NCI-H2227 (cell line): ENCODE measurements around the gene NSMCE1.

Experiments used
- DNase-seq: peaks from one replicate; lab custom pipeline; 2025; ENCODE audit not compliant: unreplicated experiment; lab: John Stamatoyannopoulos, UW

The NSMCE1 gene

DNA sequence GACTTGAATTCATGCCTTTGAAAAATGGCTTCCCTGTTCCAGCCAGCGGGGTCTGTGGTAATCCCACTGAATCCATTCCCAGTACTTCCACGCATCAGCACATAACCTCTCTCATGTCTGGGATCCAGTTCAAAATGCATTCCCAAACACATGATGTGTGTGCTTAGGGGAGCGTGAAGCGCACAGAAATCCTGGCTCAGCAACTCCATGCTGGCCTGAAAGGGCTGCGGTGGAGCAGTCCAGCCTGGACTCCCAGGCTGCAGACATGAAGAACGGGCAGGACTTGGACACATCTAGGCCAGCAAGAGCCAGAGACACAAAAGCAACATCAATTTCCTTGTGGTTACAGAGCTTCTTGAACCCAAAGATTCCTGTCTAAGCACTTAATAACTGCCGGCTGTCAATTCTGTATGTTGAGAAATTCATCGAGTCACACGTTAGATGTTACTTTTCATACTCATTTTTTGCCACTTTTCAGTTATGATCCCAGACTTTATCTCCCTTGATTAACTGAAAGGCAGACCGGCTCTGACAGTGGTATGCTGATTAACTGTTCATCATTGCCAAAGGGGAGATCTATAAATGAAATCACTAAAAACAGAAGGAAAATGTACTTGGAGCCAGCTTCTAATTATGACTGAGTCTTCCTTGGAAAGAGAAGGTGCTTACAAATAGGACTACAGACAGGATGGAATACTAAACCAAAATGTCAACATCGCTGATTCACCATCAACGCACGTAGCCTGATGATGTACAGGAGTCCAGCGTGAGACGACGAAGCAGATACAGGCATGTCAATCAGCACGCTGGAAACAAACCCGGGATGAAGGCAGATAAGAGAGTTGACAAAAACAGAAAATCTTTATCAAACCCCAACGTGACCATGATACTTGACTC is 23.0 kb downstream of the NSMCE1 start:
- DNase-seq: no peak

DNA sequence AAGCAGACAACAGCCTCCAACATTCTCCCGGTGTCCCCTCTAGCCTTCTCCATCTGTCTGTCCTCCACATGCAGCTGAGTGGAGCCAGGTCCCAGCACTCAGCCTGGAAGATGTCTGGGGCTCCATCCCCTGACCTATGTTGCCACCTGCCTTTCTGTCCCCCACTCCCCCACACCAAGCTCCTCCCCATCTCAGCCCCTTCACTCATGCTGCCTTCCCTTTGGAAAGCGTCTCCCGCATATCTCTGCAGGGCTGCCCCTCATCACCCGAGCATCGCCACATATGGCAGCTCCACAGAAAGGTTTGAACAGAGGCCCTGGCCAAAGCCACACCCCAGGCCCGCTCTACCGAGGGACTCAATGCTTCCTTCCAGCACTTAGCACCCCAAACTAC is 24.2 kb downstream of the NSMCE1 start:
- no peak for DNase-seq

DNA sequence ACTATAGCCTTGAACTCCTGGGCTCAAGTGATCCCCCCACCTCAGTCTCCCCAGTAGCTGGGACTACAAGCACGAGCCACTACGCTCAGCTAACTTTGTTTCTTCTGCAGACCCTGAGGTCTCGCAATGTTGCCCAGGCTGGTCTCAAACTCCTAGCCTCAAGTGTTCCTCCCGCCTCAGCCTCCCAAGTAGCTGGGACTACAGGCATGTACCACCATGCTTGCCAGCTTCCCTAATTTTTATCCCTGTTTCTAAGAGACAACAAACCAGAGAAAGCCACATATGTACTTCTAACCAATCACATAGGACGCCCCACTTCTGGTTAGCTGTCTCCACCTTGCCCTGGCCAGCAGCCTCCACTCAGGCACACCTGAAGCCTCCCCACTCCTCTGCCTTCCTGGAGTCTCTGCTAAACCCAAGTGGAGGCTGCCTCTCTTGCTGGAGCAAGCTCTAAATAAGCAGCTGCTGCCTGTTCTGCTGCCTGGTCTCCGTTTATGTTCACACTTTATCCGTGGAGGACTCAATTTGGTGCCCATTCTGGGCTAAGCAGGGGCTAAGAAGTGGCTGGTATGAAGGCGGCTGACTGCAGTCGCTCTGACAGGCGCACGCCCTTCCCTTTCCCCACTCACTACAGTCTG is 24.7 kb downstream of the NSMCE1 start:
- no peak for DNase-seq

DNA sequence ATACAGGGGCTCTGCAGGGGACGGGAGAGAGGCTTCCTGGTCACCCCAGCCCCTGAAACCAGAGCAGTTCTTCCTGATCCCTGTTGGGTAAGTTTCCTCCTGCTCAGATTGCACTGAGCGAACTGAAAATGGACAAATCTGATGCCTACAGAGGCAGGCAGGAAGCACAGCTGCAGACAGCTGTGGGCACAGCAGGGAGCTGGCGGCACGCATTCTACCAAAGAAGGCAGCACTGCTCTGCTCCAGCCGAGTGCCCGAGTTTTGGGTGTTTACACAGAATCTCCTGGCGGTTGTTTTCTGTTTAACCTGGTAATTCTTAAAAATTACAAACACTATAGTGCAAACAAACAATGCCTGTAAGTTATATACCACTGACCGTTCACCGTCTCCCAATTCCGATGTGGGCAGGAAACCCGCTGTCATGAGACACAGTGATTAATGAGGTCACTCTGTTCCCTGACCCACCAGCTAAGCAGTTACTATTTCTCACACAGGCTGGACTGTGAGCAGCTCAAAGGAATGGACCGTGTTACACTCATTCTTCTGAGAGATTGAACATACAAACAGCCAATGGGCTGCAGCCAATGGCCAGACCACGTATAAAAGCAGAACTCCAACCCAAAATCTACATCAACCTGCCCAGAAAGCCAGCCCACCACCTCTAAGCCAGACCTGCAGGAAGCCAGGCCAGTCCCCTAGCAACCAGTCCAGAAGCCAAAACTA is 25.5 kb downstream of the NSMCE1 start:
- DNase-seq: peak; percentile 49

DNA sequence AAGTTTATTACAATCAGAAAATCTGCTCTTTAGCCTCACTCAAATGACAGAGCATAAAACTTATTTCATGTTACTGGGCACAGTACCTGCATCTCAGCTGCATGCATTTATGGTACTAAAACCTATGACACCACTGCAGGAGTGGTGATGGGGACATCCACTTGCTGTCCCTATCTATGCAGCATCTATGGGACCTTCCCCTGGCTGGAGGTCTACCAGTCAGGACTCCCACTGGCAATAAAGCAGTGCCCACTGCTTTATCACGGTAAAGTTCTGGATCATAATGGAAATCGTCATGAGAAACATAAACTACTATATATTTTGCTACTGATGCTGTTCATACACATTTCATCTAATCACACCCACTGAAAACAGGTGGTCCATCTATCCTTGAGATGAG is 26.2 kb downstream of the NSMCE1 start:
- DNase-seq: no peak

DNA sequence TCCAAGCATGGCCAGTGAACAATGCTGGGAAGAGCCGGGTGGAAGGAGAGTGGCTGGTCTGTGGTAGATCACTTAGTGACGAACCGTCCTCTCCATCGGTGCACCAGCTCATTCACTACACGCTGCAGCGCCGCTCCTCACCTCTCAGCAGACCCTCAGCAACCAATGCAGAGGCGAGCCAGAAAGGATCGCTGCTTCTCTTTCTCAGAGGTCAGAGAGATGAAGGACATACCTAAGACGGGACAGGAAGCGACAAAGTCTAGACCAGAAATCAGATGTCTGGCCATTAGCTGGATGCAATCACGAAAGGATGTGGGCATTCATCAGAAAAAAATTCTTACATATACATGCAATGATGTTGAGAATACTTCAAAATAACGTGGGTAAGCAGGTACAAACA is 26.9 kb downstream of the NSMCE1 start:
- no peak for DNase-seq

DNA sequence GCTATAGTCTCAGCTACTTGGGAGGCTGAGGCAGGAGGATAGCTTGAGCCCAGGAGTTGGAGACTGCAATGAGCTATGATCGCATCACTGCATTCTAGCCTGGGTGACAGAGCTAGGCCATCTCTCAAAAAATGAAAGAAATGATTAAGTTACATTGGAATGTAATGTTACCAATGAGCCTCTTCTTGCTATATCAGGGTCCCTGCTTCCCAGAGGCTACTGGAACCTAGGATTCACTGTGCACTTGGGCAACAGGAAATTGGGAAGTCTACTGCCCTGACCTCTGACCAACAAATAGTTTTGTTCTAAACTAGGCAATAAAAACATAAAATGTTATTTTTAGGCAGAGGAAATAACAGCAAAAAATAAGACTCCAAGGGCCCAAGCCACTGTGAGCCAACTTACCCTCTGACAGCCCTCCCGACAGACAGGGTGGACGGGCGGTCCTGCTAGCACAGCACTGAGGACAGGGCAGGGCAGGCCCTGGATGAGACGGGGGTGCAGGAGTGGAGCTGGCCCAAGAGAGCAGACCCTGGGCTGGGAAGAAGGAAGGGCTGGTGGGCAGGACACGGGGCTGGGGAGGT is 27.5 kb downstream of the NSMCE1 start:
- DNase-seq: no peak

DNA sequence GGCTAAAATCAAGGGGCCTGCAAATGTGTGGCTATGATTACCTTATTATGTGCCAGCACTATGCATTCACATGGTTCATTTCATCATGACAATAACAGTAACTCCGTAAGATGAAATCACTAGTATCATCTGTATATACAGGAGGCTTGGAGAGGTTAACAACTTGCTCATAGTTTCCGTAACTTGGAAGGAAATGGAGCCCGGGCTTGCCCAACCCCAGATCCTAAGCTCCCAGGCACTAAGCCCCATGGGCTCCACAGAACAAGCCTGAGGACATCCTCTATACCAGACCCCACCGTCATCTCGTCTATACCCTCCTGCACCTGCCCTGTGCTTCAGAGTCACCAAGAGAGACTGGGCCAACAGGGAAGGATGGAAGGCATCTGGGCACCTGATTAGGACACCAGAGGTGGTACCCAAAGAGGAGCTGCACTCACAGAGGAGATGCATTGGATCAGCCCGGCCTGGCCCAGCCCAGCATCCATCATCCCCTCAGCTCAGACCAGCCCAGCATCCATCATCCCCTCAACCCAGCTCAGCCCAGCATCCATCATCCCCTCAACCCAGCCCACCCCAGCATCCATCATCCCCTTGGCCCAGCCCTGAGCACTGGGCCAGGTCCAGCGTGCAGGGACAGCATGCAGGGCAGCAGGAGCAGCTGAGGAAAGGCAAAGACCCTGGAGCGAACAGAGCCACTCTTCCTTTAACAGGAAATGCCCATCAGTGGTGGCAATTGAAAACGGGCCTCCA is 28.5 kb downstream of the NSMCE1 start:
- no peak for DNase-seq

DNA sequence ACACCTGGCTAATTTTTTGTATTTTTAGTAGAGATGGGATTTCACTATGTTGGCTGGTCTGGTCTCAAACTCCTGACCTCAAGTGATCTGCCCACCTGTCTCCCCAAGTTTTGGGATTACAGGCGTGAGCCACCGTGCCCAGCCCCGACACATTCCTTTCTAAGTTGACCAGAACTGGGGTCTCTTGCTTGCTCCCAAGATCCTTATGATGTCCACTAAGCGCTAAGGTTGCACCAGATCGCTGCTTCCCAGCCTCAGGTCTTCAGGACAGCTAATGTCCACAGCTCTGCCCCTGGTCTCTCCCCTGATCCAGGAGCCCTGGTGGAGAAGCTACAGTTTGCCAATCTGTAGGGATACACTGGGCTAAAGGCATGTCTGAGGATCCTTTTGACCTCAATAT is 29.5 kb downstream of the NSMCE1 start:
- no peak for DNase-seq

DNA sequence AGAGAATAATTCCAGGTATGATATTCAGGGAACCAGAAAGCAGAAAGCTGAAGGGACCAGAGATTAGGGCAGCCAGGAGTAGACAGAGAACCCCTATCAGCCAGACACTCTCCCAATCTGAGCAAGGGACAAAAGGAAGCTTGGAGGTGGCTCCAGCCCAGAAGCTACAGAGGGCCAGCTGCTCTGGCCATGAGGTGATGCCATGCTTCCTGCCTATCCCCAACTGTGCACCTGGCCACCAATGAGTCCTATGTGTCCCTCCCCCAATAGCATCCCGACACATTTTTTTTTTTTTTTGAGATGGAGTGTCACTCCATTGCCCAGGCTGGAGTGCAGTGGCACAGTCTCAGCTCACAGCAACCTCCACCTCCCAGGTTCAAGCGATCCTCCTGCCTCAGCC is 30.0 kb downstream of the NSMCE1 start:
- no peak for DNase-seq

DNA sequence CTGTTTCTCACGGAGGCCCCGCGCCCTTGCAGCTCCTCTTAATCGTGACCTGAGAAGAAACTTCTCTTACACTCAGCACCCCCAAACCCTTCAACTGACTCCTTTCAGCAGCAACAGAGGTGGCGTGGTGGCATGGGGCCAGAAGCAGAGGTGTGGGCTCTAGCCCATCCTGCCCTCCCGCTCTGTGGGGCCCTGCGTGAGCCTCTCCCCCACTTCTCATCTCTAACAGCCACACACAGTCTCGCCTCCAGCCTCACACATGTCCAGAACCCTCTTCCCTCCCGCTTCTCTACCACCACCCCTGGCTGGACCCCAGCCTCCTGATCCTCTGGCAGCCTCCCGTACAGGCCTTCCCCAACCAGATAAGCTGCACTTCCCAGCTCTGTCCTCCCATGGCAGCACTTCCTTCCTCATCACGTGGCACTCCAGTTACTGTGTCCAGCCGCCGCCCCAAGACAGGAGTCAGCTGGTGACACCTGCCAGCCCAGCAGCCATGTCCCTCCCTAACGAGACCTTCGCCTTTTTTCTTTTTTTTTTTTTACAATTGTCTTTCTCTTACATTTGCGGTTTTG is 30.5 kb downstream of the NSMCE1 start:
- DNase-seq: no peak

DNA sequence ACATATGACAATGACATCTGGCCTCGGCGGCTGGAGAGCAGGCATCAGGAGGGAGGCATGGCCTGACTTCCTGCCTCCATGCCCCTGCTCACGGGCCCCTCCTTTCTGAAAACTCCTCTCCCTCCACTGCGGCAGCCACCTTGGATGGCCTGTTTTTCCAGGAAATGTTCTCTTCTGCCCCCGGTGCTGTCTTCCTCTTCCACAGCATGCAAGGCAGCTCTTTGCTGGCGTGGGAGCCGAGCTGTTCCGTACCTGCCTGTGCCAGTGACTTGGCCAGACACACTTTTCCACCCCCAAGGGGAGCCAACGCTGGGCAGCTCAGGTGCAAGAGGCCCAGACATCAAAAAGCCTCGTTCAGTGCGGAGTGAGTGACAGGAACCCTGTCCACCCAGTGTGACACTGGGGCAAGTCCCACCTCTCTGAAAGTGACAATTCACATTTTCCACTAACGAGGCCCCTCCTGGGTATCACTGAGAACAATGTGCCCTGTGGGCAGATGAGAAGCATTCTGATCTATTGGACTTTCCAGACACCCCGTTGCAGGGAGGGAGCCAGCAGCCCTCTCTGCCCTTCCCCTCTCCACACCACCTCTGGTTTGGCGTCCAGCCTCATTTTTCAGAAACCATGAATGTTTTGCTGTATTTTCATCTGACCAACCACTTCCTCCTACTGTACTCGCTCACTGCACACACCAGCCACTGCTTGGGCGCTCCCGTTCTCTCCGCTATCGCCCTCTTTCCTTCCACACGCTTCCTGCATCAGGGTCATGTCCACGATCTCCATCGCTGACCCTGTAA is 31.2 kb downstream of the NSMCE1 start:
- DNase-seq: no peak

DNA sequence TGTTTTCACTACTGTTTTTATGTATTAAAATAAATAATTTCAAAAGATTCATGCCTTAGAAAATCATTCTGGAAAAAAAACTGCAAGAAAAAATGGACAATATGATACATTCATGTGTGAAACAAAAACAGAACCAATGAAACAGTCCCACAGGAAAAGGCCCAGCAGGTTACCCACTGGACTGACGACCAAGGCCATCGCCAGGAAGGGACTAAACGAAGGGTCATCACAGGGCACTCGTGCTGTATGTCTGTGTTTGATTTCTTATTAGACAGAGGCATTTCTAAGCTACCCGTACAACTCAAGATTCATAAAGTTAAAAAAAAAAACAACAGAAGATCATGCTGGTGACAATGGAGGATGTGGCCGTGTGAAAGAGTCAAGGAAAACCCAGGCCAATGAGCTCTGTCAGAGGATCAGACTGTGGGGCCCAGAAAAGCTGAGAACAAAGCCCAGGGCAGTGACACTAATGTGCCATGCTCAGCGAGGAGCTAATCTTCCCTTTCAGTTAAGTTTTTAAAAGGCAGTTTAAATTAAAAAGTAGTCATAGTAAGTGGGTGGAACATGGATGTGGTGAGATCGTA is 31.8 kb downstream of the NSMCE1 start:
- no peak for DNase-seq

DNA sequence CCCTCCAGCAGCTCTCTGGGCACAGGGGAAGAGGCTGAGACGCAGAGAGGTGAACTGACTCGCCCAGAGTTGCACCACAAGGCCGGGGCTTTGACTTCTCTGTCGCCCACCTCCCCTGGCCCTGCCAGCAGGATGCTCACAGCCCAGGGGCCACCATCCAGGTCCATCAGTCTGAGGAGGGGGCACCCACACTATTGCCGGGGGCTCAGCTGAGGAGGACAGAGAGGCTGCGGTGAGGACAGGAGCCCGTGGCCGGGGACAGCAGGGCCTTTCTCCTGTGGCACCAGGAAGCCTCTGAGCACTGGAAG is 32.7 kb downstream of the NSMCE1 start:
- no peak for DNase-seq

DNA sequence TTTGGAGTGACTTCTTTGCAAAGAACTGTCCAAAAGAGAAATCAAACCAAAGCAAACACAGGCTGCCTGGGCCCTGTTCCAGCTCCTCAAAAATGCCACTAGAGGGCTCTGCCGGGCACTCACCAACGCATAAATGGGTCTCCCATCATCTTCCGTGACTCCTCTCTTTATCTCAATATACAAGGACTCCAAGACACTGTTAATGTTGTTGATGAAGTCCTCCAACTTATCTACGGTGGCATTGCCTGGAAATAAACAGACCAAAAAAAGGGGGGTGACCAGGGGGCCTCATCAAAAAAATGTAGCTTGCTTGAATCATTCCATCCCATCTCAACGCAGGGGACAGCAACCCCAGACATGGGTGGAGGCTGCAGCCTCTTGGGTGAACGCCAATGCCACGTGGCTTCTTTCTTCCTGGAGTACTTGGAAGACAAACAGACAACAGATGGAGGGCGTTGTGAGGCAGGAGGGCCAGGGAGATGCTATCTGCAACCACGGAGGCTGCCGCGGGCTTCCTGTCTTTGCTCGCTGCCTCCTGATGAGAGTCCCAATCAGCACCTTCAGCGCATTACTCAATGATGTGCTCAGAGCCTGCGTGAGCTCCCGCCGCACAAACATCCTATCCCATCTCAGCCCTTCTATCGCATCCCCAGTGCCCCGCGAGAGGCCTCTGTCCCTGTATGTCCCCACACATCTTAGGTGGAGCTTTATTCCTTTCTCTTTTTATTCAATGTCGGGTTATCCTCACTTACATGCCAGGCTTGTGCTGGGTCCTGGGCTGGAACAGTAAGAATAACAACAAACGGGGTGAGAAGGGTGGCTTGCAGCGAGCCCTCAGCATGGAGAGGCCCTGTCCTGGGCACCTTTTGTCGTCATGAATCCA is 33.3 kb downstream of the NSMCE1 start:
- peak; percentile 39 for DNase-seq

DNA sequence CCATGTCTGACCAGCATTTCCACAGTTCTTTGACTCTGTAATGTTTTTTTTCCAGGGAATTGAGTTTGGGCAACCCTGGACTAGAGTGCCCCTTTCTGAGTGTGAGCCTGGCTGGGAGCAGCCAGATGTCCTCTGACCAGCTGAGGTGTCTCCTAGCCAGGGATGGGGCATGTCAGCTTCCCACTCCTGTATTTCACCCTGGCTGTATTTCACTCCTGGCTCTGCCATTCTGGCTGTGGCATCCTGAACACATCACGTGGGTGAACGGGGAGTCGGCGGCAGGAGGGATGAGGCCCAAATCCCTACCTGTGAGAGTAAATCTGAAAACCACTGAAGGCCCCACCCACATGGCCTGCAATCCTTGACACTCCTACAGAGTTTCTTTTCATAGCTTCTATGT is 34.0 kb downstream of the NSMCE1 start:
- no peak for DNase-seq

DNA sequence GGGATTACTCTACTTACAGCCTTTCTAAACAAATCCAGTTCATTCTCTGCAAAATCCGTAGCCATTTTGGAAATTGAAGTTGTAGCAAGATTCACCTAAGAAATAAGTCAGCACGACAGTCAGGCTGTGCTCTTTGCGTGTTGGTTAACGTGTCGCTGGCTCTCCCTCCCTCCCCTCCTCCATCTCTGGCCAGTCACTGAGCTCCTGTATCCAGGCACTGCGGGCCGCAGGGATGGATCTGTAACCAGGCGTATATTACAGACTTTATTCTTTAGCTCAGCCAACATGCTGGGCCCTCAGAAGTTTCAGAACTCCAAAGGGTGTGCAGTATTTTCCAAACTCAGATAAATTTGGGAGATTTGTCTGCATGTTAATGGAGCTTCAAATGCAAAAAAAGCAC is 34.4 kb downstream of the NSMCE1 start:
- DNase-seq: no peak

DNA sequence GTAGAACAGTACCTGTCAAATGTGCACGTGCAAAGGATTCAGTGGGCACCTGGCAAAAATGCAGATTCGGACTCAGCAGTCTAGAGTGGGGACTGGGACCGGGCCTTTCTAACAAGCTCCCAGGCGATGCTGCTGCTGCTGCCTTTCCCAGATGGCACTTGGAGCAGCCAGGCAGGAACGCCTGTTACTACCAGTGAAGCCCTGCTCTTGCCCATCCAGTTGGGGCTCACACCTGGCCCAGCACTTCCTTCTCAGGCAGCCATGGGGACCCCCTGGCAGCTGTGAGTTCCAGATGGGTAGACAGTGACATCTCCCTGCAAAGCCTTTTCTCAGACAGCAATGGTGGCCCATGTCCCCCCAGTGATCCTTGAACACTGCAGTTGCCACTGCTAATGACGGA is 34.8 kb downstream of the NSMCE1 start:
- no peak for DNase-seq
